ENCODE results near the gene SAPCD2. TPM values are rescaled to one million over a fixed set of nuclear protein-coding genes. Genes with fewer than 3 reads are reported as not detected.

Gene SAPCD2
- polyA plus RNA-seq, 1 donor, result 12.1 TPM

- Histone ChIP-seq H3K4me3 (ENCODE audit: low read length) (no peak overlapping the region), H3K36me3 (ENCODE audit: control insufficient read depth, insufficient read depth, low read length) (peaks cover 25% of the 10 kb centered on the region), H3K27ac (ENCODE audit: low read length) (no peak overlapping the region), H3K4me1 (ENCODE audit: control insufficient read depth, insufficient read depth, low read length) (peaks cover 19% of the 10 kb centered on the region), H3K9me3 (ENCODE audit: control insufficient read depth, low read depth, low read length) (no peaks in the 10 kb centered on the region), H3K27me3 (ENCODE audit: control insufficient read depth, insufficient read depth, low read length) (no peaks in the 10 kb centered on the region)
- DNase-seq, result no peak
- WGBS (ENCODE audit: insufficient coverage, low lambda C conversion rate), result no CpG with 5 or more reads among the region's 11 CpGs
These were observed 19.0 kb upstream of the SAPCD2 start for GRCh38 chr9:137089232-137089947.

GRCh38 chr9:137088121-137088520 lies 17.8 kb upstream of the SAPCD2 start:
- Histone ChIP-seq H3K4me3 (ENCODE audit: low read length) (no peak overlapping the region), H3K4me1 (ENCODE audit: control insufficient read depth, insufficient read depth, low read length) (peaks cover 19% of the 10 kb centered on the region), H3K27me3 (ENCODE audit: control insufficient read depth, insufficient read depth, low read length) (no peaks in the 10 kb centered on the region), H3K27ac (ENCODE audit: low read length) (no peak overlapping the region), H3K36me3 (ENCODE audit: control insufficient read depth, insufficient read depth, low read length) (peaks cover 25% of the 10 kb centered on the region), H3K9me3 (ENCODE audit: control insufficient read depth, low read depth, low read length) (no peaks in the 10 kb centered on the region)
- no CpG with 5 or more reads among the region's 5 CpGs for WGBS (ENCODE audit: insufficient coverage, low lambda C conversion rate)
- DNase-seq, result no peak

DNA sequence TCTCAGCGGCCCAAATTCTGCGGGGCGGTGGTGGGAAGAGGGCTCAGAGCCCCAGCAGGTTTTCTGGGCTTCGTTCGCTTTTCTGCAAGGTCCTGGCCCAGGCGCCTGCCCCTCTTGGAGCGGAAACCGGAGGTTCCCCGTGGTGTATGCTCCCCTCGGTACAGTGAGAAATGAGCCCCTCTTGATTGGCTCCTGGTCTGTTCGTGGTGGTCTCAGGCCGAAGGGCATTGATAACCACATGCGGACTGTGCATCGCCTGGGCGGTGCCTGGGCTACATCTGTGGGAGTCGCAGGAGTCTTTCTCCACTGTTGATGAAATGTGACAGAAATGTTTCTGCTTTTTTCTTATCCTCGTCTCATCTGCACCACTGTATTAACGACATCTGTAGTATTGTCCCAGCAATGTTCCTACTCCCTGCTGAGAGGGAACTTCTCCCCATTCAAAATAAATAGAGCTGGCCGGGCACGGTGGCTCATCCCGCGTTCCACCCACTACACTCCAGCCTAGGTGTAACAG lies 17.1 kb upstream of the SAPCD2 start:
- H3K27me3 ChIP-seq (ENCODE audit: control insufficient read depth, insufficient read depth, low read length), result no peaks in the 10 kb centered on the region
- H3K36me3 ChIP-seq (ENCODE audit: control insufficient read depth, insufficient read depth, low read length), result peaks cover 27% of the 10 kb centered on the region
- H3K4me3 ChIP-seq (ENCODE audit: low read length), result peak overlapping the region; percentile 74
- H3K27ac ChIP-seq (ENCODE audit: low read length), result peak overlapping the region; percentile 80
- peaks cover 19% of the 10 kb centered on the region for H3K4me1 ChIP-seq (ENCODE audit: control insufficient read depth, insufficient read depth, low read length)
- no CpG with 5 or more reads among the region's 22 CpGs for WGBS (ENCODE audit: insufficient coverage, low lambda C conversion rate)
- DNase-seq, result no peak
- no peaks in the 10 kb centered on the region for H3K9me3 ChIP-seq (ENCODE audit: control insufficient read depth, low read depth, low read length)

DNA sequence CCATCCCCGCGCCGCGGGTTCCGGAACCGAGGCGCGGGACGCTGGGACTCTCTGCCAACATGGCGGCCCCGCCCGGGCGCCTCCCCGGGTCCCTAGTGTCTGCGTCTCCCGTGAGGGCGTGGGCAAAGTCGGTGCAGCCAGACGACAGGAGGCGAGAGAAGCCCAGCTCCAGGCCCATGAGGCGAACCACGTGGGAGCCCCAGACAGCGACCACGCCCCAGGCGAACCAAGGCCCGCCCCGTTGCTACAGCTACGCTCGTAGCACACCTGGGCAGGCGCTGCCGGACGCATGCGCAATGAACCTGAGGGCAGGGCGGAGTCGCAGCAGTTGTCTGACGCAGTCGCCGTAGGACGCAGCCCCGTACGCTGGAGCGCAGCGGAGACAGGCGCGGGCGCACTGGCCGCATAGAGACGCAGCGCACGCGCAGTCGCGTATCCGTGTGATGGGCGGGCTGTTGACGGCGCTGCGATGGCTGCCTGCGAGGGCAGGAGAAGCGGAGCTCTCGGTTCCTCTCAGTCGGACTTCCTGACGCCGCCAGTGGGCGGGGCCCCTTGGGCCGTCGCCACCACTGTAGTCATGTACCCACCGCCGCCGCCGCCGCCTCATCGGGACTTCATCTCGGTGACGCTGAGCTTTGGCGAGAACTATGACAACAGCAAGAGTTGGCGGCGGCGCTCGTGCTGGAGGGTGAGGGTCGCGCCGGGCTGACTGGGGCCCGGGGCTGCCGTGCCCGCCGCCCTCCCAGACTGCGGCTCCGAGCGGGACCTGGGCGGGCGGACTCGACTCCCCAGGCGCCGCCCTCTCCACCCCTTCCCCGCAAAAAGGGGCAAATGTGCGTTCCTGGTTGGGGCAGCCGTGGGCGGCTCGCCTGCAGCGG lies 16.4 kb upstream of the SAPCD2 start, which contains the start of gene MAN1B1:
MAN1B1 (plus strand) TSS at position 455 of the 878 bp plus-strand sequence; CDS start at position 470, 15 bp downstream.
- peak; percentile 100 for DNase-seq
- peak within 1 kb of the TSS; percentile 80 for H3K27ac ChIP-seq (ENCODE audit: low read length)
- peak within 1 kb of the TSS; percentile 74 for H3K4me3 ChIP-seq (ENCODE audit: low read length)
- H3K9me3 ChIP-seq (ENCODE audit: control insufficient read depth, low read depth, low read length), result no peaks in the 10 kb centered on the region
- H3K36me3 ChIP-seq (ENCODE audit: control insufficient read depth, insufficient read depth, low read length), result peaks cover 29% of the 10 kb centered on the region
- peaks cover 19% of the 10 kb centered on the region for H3K4me1 ChIP-seq (ENCODE audit: control insufficient read depth, insufficient read depth, low read length)
- H3K27me3 ChIP-seq (ENCODE audit: control insufficient read depth, insufficient read depth, low read length), result no peaks in the 10 kb centered on the region
- WGBS (ENCODE audit: insufficient coverage, low lambda C conversion rate), result no CpG with 5 or more reads among the region's 101 CpGs

GRCh38 chr9:137085920-137086530 lies 15.7 kb upstream of the SAPCD2 start:
- Histone ChIP-seq H3K4me3 (ENCODE audit: low read length) (peak overlapping the region; percentile 74), H3K4me1 (ENCODE audit: control insufficient read depth, insufficient read depth, low read length) (peaks cover 19% of the 10 kb centered on the region), H3K27ac (ENCODE audit: low read length) (peak overlapping the region; percentile 66), H3K27me3 (ENCODE audit: control insufficient read depth, insufficient read depth, low read length) (no peaks in the 10 kb centered on the region), H3K9me3 (ENCODE audit: control insufficient read depth, low read depth, low read length) (no peaks in the 10 kb centered on the region), H3K36me3 (ENCODE audit: control insufficient read depth, insufficient read depth, low read length) (peaks cover 28% of the 10 kb centered on the region)
- WGBS (ENCODE audit: insufficient coverage, low lambda C conversion rate), result no CpG with 5 or more reads among the region's 58 CpGs
- peak in 1 of 2 donors; percentile 73 for DNase-seq

DNA sequence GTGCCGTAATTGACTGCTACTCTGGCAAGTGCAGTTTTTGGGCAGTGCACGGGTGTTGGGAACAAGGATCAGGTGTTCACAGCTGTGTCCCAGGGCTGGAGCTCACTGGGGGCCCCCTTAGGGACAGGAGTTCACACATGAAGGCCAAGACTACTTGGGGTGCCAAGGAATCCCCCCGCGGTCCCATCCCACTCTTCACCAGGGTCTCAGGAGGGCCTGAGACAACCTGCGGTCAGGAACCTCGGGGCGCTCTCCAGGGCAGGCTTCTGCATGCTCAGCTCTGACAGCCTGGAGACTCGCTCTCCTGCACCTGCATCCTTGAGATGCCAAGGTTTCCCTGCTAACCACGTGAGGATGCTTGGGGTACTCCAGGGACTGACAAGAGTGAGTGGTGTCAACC lies 14.2 kb upstream of the SAPCD2 start:
- H3K36me3 ChIP-seq (ENCODE audit: control insufficient read depth, insufficient read depth, low read length), result peaks cover 33% of the 10 kb centered on the region
- DNase-seq, result no peak
- H3K27me3 ChIP-seq (ENCODE audit: control insufficient read depth, insufficient read depth, low read length), result peaks cover 3% of the 10 kb centered on the region
- H3K27ac ChIP-seq (ENCODE audit: low read length), result no peak overlapping the region
- H3K4me3 ChIP-seq (ENCODE audit: low read length), result no peak overlapping the region
- WGBS (ENCODE audit: insufficient coverage, low lambda C conversion rate), result 80% methylated on average over 1 of the region's 9 CpGs
- no peaks in the 10 kb centered on the region for H3K9me3 ChIP-seq (ENCODE audit: control insufficient read depth, low read depth, low read length)
- peaks cover 20% of the 10 kb centered on the region for H3K4me1 ChIP-seq (ENCODE audit: control insufficient read depth, insufficient read depth, low read length)

- peaks cover 12% of the 10 kb centered on the region for H3K27me3 ChIP-seq (ENCODE audit: control insufficient read depth, insufficient read depth, low read length)
- no peak overlapping the region for H3K27ac ChIP-seq (ENCODE audit: low read length)
- no CpG with 5 or more reads among the region's 12 CpGs for WGBS (ENCODE audit: insufficient coverage, low lambda C conversion rate)
- peaks cover 32% of the 10 kb centered on the region for H3K36me3 ChIP-seq (ENCODE audit: control insufficient read depth, insufficient read depth, low read length)
- H3K4me3 ChIP-seq (ENCODE audit: low read length), result no peak overlapping the region
- peaks cover 2% of the 10 kb centered on the region for H3K9me3 ChIP-seq (ENCODE audit: control insufficient read depth, low read depth, low read length)
- DNase-seq, result no peak
- peaks cover 30% of the 10 kb centered on the region for H3K4me1 ChIP-seq (ENCODE audit: control insufficient read depth, insufficient read depth, low read length)
These were observed 13.1 kb upstream of the SAPCD2 start for GRCh38 chr9:137083394-137084004.

GRCh38 chr9:137082925-137083290 lies 12.6 kb upstream of the SAPCD2 start:
- Histone ChIP-seq H3K4me1 (ENCODE audit: control insufficient read depth, insufficient read depth, low read length) (peaks cover 31% of the 10 kb centered on the region), H3K36me3 (ENCODE audit: control insufficient read depth, insufficient read depth, low read length) (peaks cover 32% of the 10 kb centered on the region), H3K27me3 (ENCODE audit: control insufficient read depth, insufficient read depth, low read length) (peaks cover 18% of the 10 kb centered on the region), H3K27ac (ENCODE audit: low read length) (no peak overlapping the region), H3K4me3 (ENCODE audit: low read length) (no peak overlapping the region), H3K9me3 (ENCODE audit: control insufficient read depth, low read depth, low read length) (peaks cover 3% of the 10 kb centered on the region)
- DNase-seq, result no peak
- WGBS (ENCODE audit: insufficient coverage, low lambda C conversion rate), result no CpG with 5 or more reads among the region's 8 CpGs

- Histone ChIP-seq H3K9me3 (ENCODE audit: control insufficient read depth, low read depth, low read length) (peaks cover 3% of the 10 kb centered on the region), H3K27me3 (ENCODE audit: control insufficient read depth, insufficient read depth, low read length) (peaks cover 21% of the 10 kb centered on the region), H3K27ac (ENCODE audit: low read length) (no peak overlapping the region), H3K36me3 (ENCODE audit: control insufficient read depth, insufficient read depth, low read length) (peaks cover 32% of the 10 kb centered on the region), H3K4me3 (ENCODE audit: low read length) (no peak overlapping the region), H3K4me1 (ENCODE audit: control insufficient read depth, insufficient read depth, low read length) (peaks cover 26% of the 10 kb centered on the region)
- DNase-seq, result no peak
- WGBS (ENCODE audit: insufficient coverage, low lambda C conversion rate), result no CpG with 5 or more reads among the region's 16 CpGs
These were observed 12.0 kb upstream of the SAPCD2 start for GRCh38 chr9:137082222-137082924.
